ENCODE measurements around the gene CERS2. TPM values are rescaled to one million over a fixed set of nuclear protein-coding genes. Genes with fewer than 3 reads are reported as not detected.

The CERS2 gene
- total RNA-seq, 4 donors from 2014 or later: 15.0 to 29.1 (median 24.0) TPM

DNA sequence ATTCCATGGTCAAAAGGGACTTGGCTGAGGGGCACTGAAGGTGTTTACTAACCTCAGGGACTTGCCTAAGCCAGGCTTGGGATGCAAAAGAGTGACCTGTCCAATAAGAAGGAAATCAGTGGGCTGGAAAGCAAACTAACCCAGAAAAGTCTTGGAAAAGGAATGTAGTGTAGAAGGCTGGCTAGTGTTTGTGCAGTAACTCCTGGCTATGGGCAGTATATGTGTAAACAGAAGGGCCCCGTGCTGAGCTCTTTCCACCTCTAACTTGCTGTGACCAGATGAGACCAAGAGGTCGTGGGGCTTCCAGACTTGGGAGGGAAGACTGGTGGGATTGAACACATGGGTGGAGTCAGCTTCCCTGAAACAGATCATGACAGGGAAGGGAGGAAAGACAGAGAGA, 28.0 kb upstream of the CERS2 start:
- no peaks in the 10 kb centered on the region for H3K27me3 ChIP-seq
- DNase-seq (no peak), ATAC-seq (no peak)
- peak overlapping the region in 2 of 4 donors; percentile 2 to 36 for H3K27ac ChIP-seq
- no peak overlapping the region for H3K4me3 ChIP-seq
- intact Hi-C loops (cut with DNase I; ENCODE audit: low total_unique reads) (loop anchor here (5.0 to 10.0 kb wide), 2 partner anchors 125 to 252 kb away; partner anchors contain the start of genes ARNT and PSMD4), in situ Hi-C loops (cut with MboI; ENCODE audit: low sequenced_read_pairs in 4 of 4) (no loop called here)
- H3K36me3 ChIP-seq: peaks cover 0 to 49% of the 10 kb centered on the region in 2 donors
- TF ChIP-seq POLR2A (IDR thresholded peaks at IDR 0.05): no peak
- TF ChIP-seq, protein P1, sequence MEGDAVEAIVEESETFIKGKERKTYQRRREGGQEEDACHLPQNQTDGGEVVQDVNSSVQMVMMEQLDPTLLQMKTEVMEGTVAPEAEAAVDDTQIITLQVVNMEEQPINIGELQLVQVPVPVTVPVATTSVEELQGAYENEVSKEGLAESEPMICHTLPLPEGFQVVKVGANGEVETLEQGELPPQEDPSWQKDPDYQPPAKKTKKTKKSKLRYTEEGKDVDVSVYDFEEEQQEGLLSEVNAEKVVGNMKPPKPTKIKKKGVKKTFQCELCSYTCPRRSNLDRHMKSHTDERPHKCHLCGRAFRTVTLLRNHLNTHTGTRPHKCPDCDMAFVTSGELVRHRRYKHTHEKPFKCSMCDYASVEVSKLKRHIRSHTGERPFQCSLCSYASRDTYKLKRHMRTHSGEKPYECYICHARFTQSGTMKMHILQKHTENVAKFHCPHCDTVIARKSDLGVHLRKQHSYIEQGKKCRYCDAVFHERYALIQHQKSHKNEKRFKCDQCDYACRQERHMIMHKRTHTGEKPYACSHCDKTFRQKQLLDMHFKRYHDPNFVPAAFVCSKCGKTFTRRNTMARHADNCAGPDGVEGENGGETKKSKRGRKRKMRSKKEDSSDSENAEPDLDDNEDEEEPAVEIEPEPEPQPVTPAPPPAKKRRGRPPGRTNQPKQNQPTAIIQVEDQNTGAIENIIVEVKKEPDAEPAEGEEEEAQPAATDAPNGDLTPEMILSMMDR (IDR thresholded peaks at IDR 0.05 in 4 of 5, conservative IDR thresholded peaks at IDR 0.05 in 1 of 5): no peak
- no peaks in the 10 kb centered on the region for H3K9me3 ChIP-seq
- peaks cover 45 to 49% of the 10 kb centered on the region in 2 donors for H3K4me1 ChIP-seq

DNA sequence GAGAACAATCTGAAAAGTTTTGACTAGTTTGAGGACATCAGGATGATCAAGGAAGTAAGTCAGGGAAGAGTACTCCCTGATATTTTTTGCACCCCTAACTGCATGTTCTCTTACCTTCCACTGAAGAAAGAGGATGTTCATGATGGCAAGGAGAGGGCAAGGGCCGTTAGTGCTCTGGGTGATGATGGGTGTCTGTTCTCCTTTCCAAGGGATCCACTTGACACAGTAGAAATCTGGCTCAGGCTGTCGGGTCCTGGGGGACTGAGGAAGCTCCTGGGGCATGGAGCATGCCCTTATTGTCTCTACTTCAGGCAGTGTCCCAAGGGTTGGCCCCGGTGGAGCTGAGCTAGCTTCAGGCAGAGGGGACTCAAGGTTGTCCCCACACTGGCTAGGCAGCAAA, 27.4 kb upstream of the CERS2 start:
- Histone ChIP-seq H3K27me3 (no peaks in the 10 kb centered on the region), H3K4me3 (no peak overlapping the region), H3K9me3 (no peaks in the 10 kb centered on the region), H3K4me1 (peaks cover 39 to 43% of the 10 kb centered on the region in 2 donors), H3K36me3 (peaks cover 0 to 54% of the 10 kb centered on the region in 2 donors), H3K27ac (no peak overlapping the region)
- no peak for DNase-seq
- in situ Hi-C loops (cut with MboI; ENCODE audit: low sequenced_read_pairs in 4 of 4) (no loop called here), intact Hi-C loops (cut with DNase I; ENCODE audit: low total_unique reads) (loop anchor here (5.0 to 10.0 kb wide), 2 partner anchors 125 to 253 kb away; partner anchors contain the start of genes ARNT and PSMD4)
- ATAC-seq: no peak
- no peak for TF ChIP-seq POLR2A (IDR thresholded peaks at IDR 0.05)
- TF ChIP-seq, protein P1 (IDR thresholded peaks at IDR 0.05 in 4 of 5, conservative IDR thresholded peaks at IDR 0.05 in 1 of 5): no peak

DNA sequence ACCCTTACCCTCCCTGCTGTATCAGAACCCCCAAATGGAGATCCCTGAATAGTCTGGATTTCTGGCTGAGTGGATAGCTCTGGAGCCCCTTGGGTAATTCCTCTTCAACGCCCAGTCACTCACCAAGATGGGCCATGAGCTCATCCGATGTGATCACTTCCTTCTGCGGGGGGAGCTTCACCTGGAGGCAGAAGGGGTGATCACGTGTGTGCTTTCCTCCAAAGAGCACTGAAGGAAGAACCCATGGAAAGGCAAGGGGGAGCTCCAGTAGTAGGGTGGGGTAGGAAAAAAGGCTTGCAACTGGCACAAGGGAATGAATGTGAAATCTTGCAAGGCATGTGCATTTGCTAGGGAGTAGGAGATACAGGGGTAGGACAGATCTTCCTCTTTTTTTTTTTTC, 27.0 kb upstream of the CERS2 start:
- ATAC-seq: no peak
- in situ Hi-C loops (cut with MboI; ENCODE audit: low sequenced_read_pairs in 4 of 4) (no loop called here), intact Hi-C loops (cut with DNase I; ENCODE audit: low total_unique reads) (loop anchor here (5.0 to 10.0 kb wide), 2 partner anchors 124 to 253 kb away; partner anchors contain the start of genes ARNT and PSMD4)
- no peak for DNase-seq
- peaks cover 0 to 57% of the 10 kb centered on the region in 2 donors for H3K36me3 ChIP-seq
- TF ChIP-seq, protein P1 (IDR thresholded peaks at IDR 0.05 in 4 of 5, conservative IDR thresholded peaks at IDR 0.05 in 1 of 5): no peak
- TF ChIP-seq POLR2A (IDR thresholded peaks at IDR 0.05): no peak
- H3K27me3 ChIP-seq: no peaks in the 10 kb centered on the region
- no peak overlapping the region for H3K4me3 ChIP-seq
- no peak overlapping the region for H3K27ac ChIP-seq
- H3K9me3 ChIP-seq: no peaks in the 10 kb centered on the region
- peaks cover 36 to 40% of the 10 kb centered on the region in 2 donors for H3K4me1 ChIP-seq

- intact Hi-C loops (cut with DNase I; ENCODE audit: low total_unique reads) (loop anchor here (5.0 to 10.0 kb wide), 2 partner anchors 123 to 254 kb away; partner anchors contain the start of genes ARNT and PSMD4), in situ Hi-C loops (cut with MboI; ENCODE audit: low sequenced_read_pairs in 4 of 4) (no loop called here)
- Histone ChIP-seq H3K27ac (no peak overlapping the region), H3K27me3 (no peaks in the 10 kb centered on the region), H3K4me3 (no peak overlapping the region), H3K36me3 (peaks cover 0 to 57% of the 10 kb centered on the region in 2 donors), H3K9me3 (no peaks in the 10 kb centered on the region), H3K4me1 (peaks cover 34 to 38% of the 10 kb centered on the region in 2 donors)
- DNase-seq (no peak), ATAC-seq (no peak)
- TF ChIP-seq, protein P1 (IDR thresholded peaks at IDR 0.05 in 4 of 5, conservative IDR thresholded peaks at IDR 0.05 in 1 of 5): no peak
- no peak for TF ChIP-seq POLR2A (IDR thresholded peaks at IDR 0.05)
Observed at GRCh38 chr1:151000408-151000807, 25.8 kb upstream of the CERS2 start.

Data from gastrocnemius medialis (tissue), 4 donors.